VCaP (cell line): ENCODE data around the gene FAF1.

Source experiments
- H3K27ac ChIP-seq: fragments of 450-650 bp; 2 replicates; pipeline ENCODE4 v1.5.1; 2017
- CTCF ChIP-seq: fragments of 450-650 bp; conservative IDR thresholded peaks from 2 replicates; pipeline ENCODE4 v1.5.1; 2017; ENCODE audit warnings: mild to moderate bottlenecking, moderate library complexity

FAF1 gene

GRCh38 chr1:50995651-50996050 is 35.6 kb upstream of the FAF1 start:
- H3K27ac ChIP-seq, result no peak overlapping the region
- no peak for TF ChIP-seq CTCF

- TF ChIP-seq CTCF, result no peak
- no peak overlapping the region for H3K27ac ChIP-seq
Observed at GRCh38 chr1:50994997-50995396, 34.9 kb upstream of the FAF1 start.

GRCh38 chr1:50993645-50994044 is 33.6 kb upstream of the FAF1 start:
- TF ChIP-seq CTCF, result no peak
- no peak overlapping the region for H3K27ac ChIP-seq

- TF ChIP-seq CTCF, result no peak
- H3K27ac ChIP-seq, result no peak overlapping the region
Observed at GRCh38 chr1:50992532-50993318, 32.7 kb upstream of the FAF1 start.

- TF ChIP-seq CTCF, result no peak
- H3K27ac ChIP-seq, result no peak overlapping the region
Observed at GRCh38 chr1:50989694-50990093, 29.6 kb upstream of the FAF1 start.

GRCh38 chr1:50986653-50987052 is 26.6 kb upstream of the FAF1 start:
- no peak for TF ChIP-seq CTCF
- no peak overlapping the region for H3K27ac ChIP-seq

- H3K27ac ChIP-seq, result no peak overlapping the region
- no peak for TF ChIP-seq CTCF
Observed at GRCh38 chr1:50985094-50985493, 25.0 kb upstream of the FAF1 start.
